Spleen (tissue), 7 donors: ENCODE results near the gene GRID2IP.

Experiments
- POLR2A ChIP-seq, 3 donors: fragments of 450-650 bp; IDR thresholded peaks; one replicate each; pipeline ENCODE4 v1.5.1; 2017; ENCODE audit warnings: antibody characterized with exemption in 3 of 3, mild to moderate bottlenecking in 1 of 3
- TF ChIP-seq, protein P1 (sequence below), 11 experiments: fragments of 200-600 bp in 7 of 11; fragments of 450-650 bp in 4 of 11; sonication (generic) in 4 of 11; IDR thresholded peaks in 8 of 11; conservative IDR thresholded peaks in 3 of 11; 1 replicate in 7 of 11; 2 replicates in 4 of 11; pipeline versions ENCODE4 v1.4.0 to v1.8.0; 2016 to 2021; ENCODE audit warnings: antibody characterized with exemption in 11 of 11, inconsistent platforms in 4 of 11, mild to moderate bottlenecking in 1 of 11
- donor health status: DM: no; HTN: no; CAD: no; lungs with moderate emphysema.
- donor health status: DM: no; HTN: no; CAD: no.
- donor health status: DM: no; HTN: no; CAD: no.

- TF ChIP-seq POLR2A (IDR thresholded peaks at IDR 0.05), result no peak
- TF ChIP-seq, protein P1, sequence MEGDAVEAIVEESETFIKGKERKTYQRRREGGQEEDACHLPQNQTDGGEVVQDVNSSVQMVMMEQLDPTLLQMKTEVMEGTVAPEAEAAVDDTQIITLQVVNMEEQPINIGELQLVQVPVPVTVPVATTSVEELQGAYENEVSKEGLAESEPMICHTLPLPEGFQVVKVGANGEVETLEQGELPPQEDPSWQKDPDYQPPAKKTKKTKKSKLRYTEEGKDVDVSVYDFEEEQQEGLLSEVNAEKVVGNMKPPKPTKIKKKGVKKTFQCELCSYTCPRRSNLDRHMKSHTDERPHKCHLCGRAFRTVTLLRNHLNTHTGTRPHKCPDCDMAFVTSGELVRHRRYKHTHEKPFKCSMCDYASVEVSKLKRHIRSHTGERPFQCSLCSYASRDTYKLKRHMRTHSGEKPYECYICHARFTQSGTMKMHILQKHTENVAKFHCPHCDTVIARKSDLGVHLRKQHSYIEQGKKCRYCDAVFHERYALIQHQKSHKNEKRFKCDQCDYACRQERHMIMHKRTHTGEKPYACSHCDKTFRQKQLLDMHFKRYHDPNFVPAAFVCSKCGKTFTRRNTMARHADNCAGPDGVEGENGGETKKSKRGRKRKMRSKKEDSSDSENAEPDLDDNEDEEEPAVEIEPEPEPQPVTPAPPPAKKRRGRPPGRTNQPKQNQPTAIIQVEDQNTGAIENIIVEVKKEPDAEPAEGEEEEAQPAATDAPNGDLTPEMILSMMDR (IDR thresholded peaks at IDR 0.05 in 8 of 11, conservative IDR thresholded peaks at IDR 0.05 in 3 of 11), result no peak
Measured at GRCh38 chr7:6536262-6537260, 14.7 kb downstream of the GRID2IP start.
